Right lobe of liver (tissue), 6 donors: Measurements from ENCODE around the gene CACNA1C. TPM values are rescaled to one million over a fixed set of nuclear protein-coding genes. Genes with fewer than 3 reads are reported as not detected.

ENCODE experiments used
- ATAC-seq, 4 donors: fragments of 200-7000 bp; cut with Tn5 transposase; one replicate each; pipeline ENCODE4 v1.9.1; 2020; ENCODE audit warnings: mild to moderate bottlenecking in 4 of 4, moderate library complexity in 4 of 4
- DNase-seq, 3 donors: peaks; one replicate each; pipeline ENCODE4 v3.0.0-alpha.2; 2020
- H3K27ac ChIP-seq, 3 donors: fragments of 200-600 bp; one replicate each; pipeline ENCODE4 v1.8.0; 2022
- H3K27me3 ChIP-seq, 2 donors: fragments of 200-600 bp; one replicate each; pipeline ENCODE4 v1.8.0; 2022
- H3K36me3 ChIP-seq, 4 donors: fragments of 200-600 bp; sonication (generic) in 1 of 4; one replicate each; pipeline versions ENCODE4 v1.5.1 to v1.8.0; 2017 to 2022; ENCODE audit warnings: control low read depth in 1 of 4
- H3K4me1 ChIP-seq, 4 donors: fragments of 200-600 bp; sonication (generic) in 1 of 4; one replicate each; pipeline versions ENCODE4 v1.5.1 to v1.8.0; 2017 to 2022; ENCODE audit warnings: control low read depth in 1 of 4
- H3K4me3 ChIP-seq, 3 donors: fragments of 200-600 bp; one replicate each; pipeline ENCODE4 v1.8.0; 2022
- H3K9me3 ChIP-seq, 4 donors: fragments of 200-600 bp; sonication (generic) in 1 of 4; one replicate each; pipeline versions ENCODE4 v1.5.1 to v1.8.0; 2017 to 2022; ENCODE audit warnings: control low read depth in 1 of 4
- CTCF ChIP-seq, 4 donors: fragments of 200-600 bp in 3 of 4; fragments of 450-650 bp in 1 of 4; IDR thresholded peaks; one replicate each; pipeline versions ENCODE4 v1.5.1 to v1.8.0; 2016 to 2022; ENCODE audit warnings: antibody characterized with exemption in 4 of 4, mild to moderate bottlenecking in 2 of 4
- POLR2A ChIP-seq: fragments of 450-650 bp; IDR thresholded peaks from one replicate; pipeline ENCODE4 v1.6.1; 2017; ENCODE audit warnings: antibody characterized with exemption, mild to moderate bottlenecking
- WGBS: methylation state at CpG from one replicate; pipeline ENCODE4 v1.1.6; 2018; ENCODE audit warnings: low coverage, low lambda C conversion rate; ENCODE audit not compliant: insufficient coverage; ENCODE audit errors: missing lambda C conversion rate; 5-methylcytosine and 5-hydroxymethylcytosine counted together
- intact Hi-C, 2 donors: fragments of 100-400 bp; cut with DNase I; formaldehyde crosslinking; loops; one replicate each; pipeline versions ENCODE4 v1.11.2 to v1.14.1; 2022
- total RNA-seq, 6 experiments: library from RNA; depleted of rRNA in 2 of 6; stranded (reverse); fragments of >200 nt in 2 of 6; fragmentation: NEBNext Ultra II Directional in 3 of 6; extraction: Animal tissue kit (Norgen Biotek cat#: 25700) in 3 of 6; gene quantifications; one replicate each; pipeline versions ENCODE4 v1.1.0 to v1.2.4, GENCODE V29; 2016 to 2023
- donor health status: DM: no; HTN: yes; CAD: no.
- donor health status: DM: no; HTN: no; CAD: no.
- donor health status: DM: no; HTN: no; CAD: no.
- donor health status: DM: no; HTN: yes; CAD: no.
- donor health status: DM: no; HTN: yes; CAD: no.

Gene CACNA1C
- total RNA-seq, 6 experiments from 2014 or later, result 0.18 to 1.0 (median 0.57) TPM

GRCh38 chr12:2274733-2275132 is 221.9 kb downstream of the CACNA1C start:
- Histone ChIP-seq H3K36me3 (no peaks in the 10 kb centered on the region), H3K4me1 (no peaks in the 10 kb centered on the region), H3K27me3 (no peaks in the 10 kb centered on the region), H3K27ac (no peak overlapping the region), H3K4me3 (no peak overlapping the region), H3K9me3 (no peaks in the 10 kb centered on the region)
- intact Hi-C loops, result no loop called here
- no peak for TF ChIP-seq POLR2A
- no peak for TF ChIP-seq CTCF (IDR thresholded peaks at IDR 0.05)
- ATAC-seq (no peak), DNase-seq (no peak)
- 100% methylated on average over 2 of the region's 7 CpGs for WGBS

- Histone ChIP-seq H3K4me3 (no peak overlapping the region), H3K9me3 (no peaks in the 10 kb centered on the region), H3K27me3 (no peaks in the 10 kb centered on the region), H3K27ac (no peak overlapping the region), H3K36me3 (no peaks in the 10 kb centered on the region), H3K4me1 (no peaks in the 10 kb centered on the region)
- ATAC-seq (no peak), DNase-seq (no peak)
- intact Hi-C loops, result no loop called here
- 89% methylated on average over 5 of the region's 6 CpGs for WGBS
- TF ChIP-seq POLR2A (no peak), CTCF (IDR thresholded peaks at IDR 0.05) (no peak)
These were observed 223.7 kb downstream of the CACNA1C start for GRCh38 chr12:2276288-2277033.

GRCh38 chr12:2277492-2278155 is 224.8 kb downstream of the CACNA1C start:
- WGBS, result 87% methylated on average over 4 of the region's 6 CpGs
- TF ChIP-seq CTCF (IDR thresholded peaks at IDR 0.05) (no peak), POLR2A (no peak)
- Histone ChIP-seq H3K9me3 (no peaks in the 10 kb centered on the region), H3K27me3 (no peaks in the 10 kb centered on the region), H3K4me3 (no peak overlapping the region), H3K27ac (no peak overlapping the region), H3K4me1 (no peaks in the 10 kb centered on the region), H3K36me3 (no peaks in the 10 kb centered on the region)
- DNase-seq (no peak), ATAC-seq (no peak)
- intact Hi-C loops, result no loop called here

- Histone ChIP-seq H3K9me3 (no peaks in the 10 kb centered on the region), H3K27me3 (no peaks in the 10 kb centered on the region), H3K36me3 (no peaks in the 10 kb centered on the region), H3K4me3 (no peak overlapping the region), H3K4me1 (no peaks in the 10 kb centered on the region), H3K27ac (no peak overlapping the region)
- DNase-seq (no peak), ATAC-seq (no peak)
- TF ChIP-seq POLR2A (no peak), CTCF (IDR thresholded peaks at IDR 0.05) (no peak)
- 80% methylated on average over 1 of the region's 1 CpG for WGBS
- intact Hi-C loops, result loop anchor here in 1 of 2 donors (5.0 kb wide), 1 partner anchor 484 kb away; no protein-coding TSS in a partner anchor
These were observed 228.7 kb downstream of the CACNA1C start for GRCh38 chr12:2281446-2281845.
